ENCODE data around the gene GH2. TPM values are rescaled to one million over a fixed set of nuclear protein-coding genes. Genes with fewer than 3 reads are reported as not detected.

GH2 gene
- total RNA-seq, 1 donor from 2014 or later = not detected

DNA sequence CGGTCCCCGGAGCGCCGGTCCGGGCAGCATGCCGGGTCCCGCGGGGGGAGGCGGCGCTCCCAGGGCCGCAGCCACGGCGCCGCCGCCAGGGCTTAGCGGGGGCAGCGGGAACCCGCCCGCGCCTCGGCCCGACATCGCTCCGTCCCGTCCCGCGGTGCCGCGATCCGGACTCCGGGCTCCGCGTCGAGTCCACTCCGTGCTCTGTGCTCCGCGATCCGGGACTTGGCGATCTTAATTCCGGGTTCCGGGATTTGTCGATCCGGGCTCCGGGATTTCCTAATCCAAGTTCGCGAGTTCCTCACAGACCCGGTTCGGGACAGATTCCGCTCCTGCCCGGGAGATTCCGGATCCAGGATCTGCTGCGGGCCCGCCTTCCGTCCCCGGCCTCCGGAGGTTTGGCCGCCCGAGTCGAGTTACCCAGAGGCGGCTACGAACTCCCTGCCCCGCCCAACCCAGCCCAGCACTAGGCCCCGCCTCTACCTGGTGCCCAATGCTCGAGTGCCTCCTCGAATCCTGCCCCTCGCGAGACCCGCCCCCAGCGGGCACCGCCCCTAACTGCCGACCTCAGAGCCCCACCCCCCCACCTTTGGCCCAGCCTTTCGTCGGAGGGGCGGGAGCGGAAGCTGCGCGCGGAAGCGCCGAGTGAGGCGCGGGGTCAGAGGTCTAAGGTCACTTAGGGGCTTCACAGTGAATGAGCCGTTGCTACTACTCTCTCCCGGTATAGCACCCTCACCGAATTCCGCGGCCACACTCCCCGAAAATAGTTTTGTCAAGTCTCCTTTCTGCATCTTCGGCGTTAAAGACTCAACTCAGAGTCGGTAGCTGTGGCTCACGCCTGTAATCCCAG lies 39.0 kb downstream of the GH2 start, which contains the start of gene SMARCD2:
Gene SMARCD2, minus strand, starts transcription at position 146 of the 847 bp plus-strand sequence. Its CDS starts 11 bp downstream, at position 135.
- Histone ChIP-seq H4K20me1 (ENCODE audit: low read depth) (peaks cover 22% of the 10 kb centered on the region), H3K9me3 (ENCODE audit: low read depth) (no peaks in the 10 kb centered on the region), H3K27me3 (peaks cover 37% of the 10 kb centered on the region), H3K4me1 (peaks cover 21% of the 10 kb centered on the region), H3K9ac (peak within 1 kb of the TSS; percentile 69), H3K27ac (peak within 1 kb of the TSS; percentile 76), H3F3A (ENCODE audit: low read depth) (peaks cover 29% of the 10 kb centered on the region), H3K36me3 (no peaks in the 10 kb centered on the region), H2AFZ (replicated peaks) (peak within 1 kb of the TSS; percentile 58), H3K79me2 (ENCODE audit: low read depth) (peaks cover 42% of the 10 kb centered on the region), H3K4me3 (peak within 1 kb of the TSS; percentile 95), H3K4me2 (peak within 1 kb of the TSS; percentile 99)
- no peaks in the 10 kb centered on the region for H3K9me3 Mint-ChIP-seq
- H3K27me3 Mint-ChIP-seq (ENCODE audit: insufficient read depth, low read depth) = no peaks in the 10 kb centered on the region
- H3K27ac Mint-ChIP-seq = peak within 1 kb of the TSS; percentile 96
- no peaks in the 10 kb centered on the region for H3K36me3 Mint-ChIP-seq
- H3K4me3 Mint-ChIP-seq = peak within 1 kb of the TSS; percentile 97
- DNase-seq (ENCODE audit: low spot score) = peak; percentile 99
- TF ChIP-seq EZH2phosphoT487 (IDR thresholded peaks at IDR 0.05) (no peak), EZH2 (IDR thresholded peaks at IDR 0.05) (peak; percentile 67)
- H3K4me1 Mint-ChIP-seq = peaks cover 26% of the 10 kb centered on the region

DNA sequence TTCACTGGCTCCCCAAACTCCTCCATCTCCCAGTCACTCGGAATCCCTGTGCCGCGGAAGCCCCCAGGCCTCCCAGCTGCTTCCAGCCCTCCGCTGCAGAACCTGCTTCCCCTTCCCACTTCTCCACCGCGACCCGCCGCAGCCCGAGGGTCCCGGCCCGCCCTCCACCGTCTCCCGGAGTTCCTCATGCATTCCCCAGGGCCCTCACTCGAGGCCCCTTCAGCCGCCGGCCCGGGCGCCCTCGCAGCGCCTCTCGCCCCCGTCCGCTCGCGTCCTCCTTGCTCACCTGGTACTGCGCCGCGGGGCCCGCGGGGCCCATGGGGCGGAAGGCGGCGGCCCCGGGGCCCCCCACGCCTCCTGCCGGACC lies 39.6 kb downstream of the GH2 start:
- Histone ChIP-seq H3K4me1 (peaks cover 21% of the 10 kb centered on the region), H3K9ac (peak overlapping the region; percentile 69), H3K4me3 (peak overlapping the region; percentile 95), H2AFZ (replicated peaks) (peak overlapping the region; percentile 34), H3K27ac (peak overlapping the region; percentile 76), H3K79me2 (ENCODE audit: low read depth) (peaks cover 46% of the 10 kb centered on the region), H3K36me3 (no peaks in the 10 kb centered on the region), H3K27me3 (peaks cover 31% of the 10 kb centered on the region), H3F3A (ENCODE audit: low read depth) (peaks cover 29% of the 10 kb centered on the region), H3K9me3 (ENCODE audit: low read depth) (no peaks in the 10 kb centered on the region), H4K20me1 (ENCODE audit: low read depth) (peaks cover 25% of the 10 kb centered on the region), H3K4me2 (peak overlapping the region; percentile 99)
- TF ChIP-seq EZH2 (IDR thresholded peaks at IDR 0.05) = no peak
- TF ChIP-seq, protein P1, sequence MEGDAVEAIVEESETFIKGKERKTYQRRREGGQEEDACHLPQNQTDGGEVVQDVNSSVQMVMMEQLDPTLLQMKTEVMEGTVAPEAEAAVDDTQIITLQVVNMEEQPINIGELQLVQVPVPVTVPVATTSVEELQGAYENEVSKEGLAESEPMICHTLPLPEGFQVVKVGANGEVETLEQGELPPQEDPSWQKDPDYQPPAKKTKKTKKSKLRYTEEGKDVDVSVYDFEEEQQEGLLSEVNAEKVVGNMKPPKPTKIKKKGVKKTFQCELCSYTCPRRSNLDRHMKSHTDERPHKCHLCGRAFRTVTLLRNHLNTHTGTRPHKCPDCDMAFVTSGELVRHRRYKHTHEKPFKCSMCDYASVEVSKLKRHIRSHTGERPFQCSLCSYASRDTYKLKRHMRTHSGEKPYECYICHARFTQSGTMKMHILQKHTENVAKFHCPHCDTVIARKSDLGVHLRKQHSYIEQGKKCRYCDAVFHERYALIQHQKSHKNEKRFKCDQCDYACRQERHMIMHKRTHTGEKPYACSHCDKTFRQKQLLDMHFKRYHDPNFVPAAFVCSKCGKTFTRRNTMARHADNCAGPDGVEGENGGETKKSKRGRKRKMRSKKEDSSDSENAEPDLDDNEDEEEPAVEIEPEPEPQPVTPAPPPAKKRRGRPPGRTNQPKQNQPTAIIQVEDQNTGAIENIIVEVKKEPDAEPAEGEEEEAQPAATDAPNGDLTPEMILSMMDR (IDR thresholded peaks at IDR 0.05) = peak; percentile 4
- H3K9me3 Mint-ChIP-seq = no peaks in the 10 kb centered on the region
- no peaks in the 10 kb centered on the region for H3K27me3 Mint-ChIP-seq (ENCODE audit: insufficient read depth, low read depth)
- H3K4me3 Mint-ChIP-seq = peak overlapping the region; percentile 97
- H3K36me3 Mint-ChIP-seq = peaks cover under 1% of the 10 kb centered on the region
- H3K4me1 Mint-ChIP-seq = peaks cover 26% of the 10 kb centered on the region
- peak overlapping the region; percentile 96 for H3K27ac Mint-ChIP-seq
- no peak for DNase-seq (ENCODE audit: low spot score)

DNA sequence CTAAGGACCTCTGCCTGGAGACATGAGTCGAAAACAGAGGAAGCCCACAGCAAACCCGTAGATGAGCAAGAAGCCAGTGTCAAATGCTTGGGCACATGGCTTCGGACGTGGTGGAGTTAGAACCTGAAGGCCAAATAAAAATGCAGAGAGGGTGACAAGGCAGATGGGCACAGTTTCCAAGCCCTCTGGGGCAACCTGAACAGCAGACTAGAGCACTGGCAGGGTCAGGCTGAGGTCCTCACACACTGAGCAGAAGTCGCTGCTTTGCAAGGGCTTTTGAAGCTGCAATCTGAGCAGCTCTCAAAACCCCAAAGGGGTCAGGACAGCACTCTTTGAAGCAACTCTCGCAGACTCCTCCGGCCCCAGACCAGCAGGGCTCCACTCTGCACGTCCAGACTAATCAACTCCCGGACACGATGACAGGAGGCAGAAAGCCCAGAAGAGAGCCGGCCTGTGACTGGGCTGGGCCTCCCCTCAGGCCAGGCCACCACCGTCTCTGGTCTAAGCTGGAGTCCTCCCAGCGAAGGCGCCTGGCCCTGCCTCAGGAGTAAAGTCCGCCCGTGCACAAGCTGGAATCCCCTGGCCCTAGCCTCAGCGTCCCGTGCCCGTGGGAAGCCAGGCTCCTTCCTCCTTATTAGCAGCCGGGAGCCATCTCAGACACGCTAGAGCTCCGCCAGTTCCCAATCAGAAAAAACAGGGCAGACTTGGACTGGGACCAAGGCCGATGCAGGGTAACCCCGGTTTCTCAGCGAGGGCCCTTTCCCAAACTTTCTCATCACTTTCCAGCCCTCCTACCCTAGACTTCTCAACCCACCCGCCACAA lies 40.2 kb downstream of the GH2 start:
- H3K27me3 ChIP-seq = peaks cover 25% of the 10 kb centered on the region
- Mint-ChIP-seq H3K36me3 (peaks cover 2% of the 10 kb centered on the region), H3K4me1 (peaks cover 26% of the 10 kb centered on the region), H3K27ac (peak overlapping the region; percentile 96), H3K4me3 (peak overlapping the region; percentile 97), H3K9me3 (no peaks in the 10 kb centered on the region), H3K27me3 (ENCODE audit: insufficient read depth, low read depth) (no peaks in the 10 kb centered on the region)
- H3K9me3 ChIP-seq (ENCODE audit: low read depth) = no peaks in the 10 kb centered on the region
- H3K27ac ChIP-seq = peak overlapping the region; percentile 76
- DNase-seq (ENCODE audit: low spot score) = peak; percentile 71
- peak overlapping the region; percentile 69 for H3K9ac ChIP-seq
- H4K20me1 ChIP-seq (ENCODE audit: low read depth) = peaks cover 26% of the 10 kb centered on the region
- peaks cover 29% of the 10 kb centered on the region for H3F3A ChIP-seq (ENCODE audit: low read depth)
- H3K4me2 ChIP-seq = peak overlapping the region; percentile 99
- TF ChIP-seq EZH2phosphoT487 (IDR thresholded peaks at IDR 0.05) = no peak
- TF ChIP-seq EZH2 (IDR thresholded peaks at IDR 0.05) = no peak
- TF ChIP-seq, protein P1 (IDR thresholded peaks at IDR 0.05) = no peak
- no peaks in the 10 kb centered on the region for H3K36me3 ChIP-seq
- peak overlapping the region; percentile 95 for H3K4me3 ChIP-seq
- H2AFZ ChIP-seq (replicated peaks) = peak overlapping the region; percentile 34
- peaks cover 21% of the 10 kb centered on the region for H3K4me1 ChIP-seq
- peaks cover 46% of the 10 kb centered on the region for H3K79me2 ChIP-seq (ENCODE audit: low read depth)
